ENCODE results near the gene FCER2. TPM values are rescaled to one million over a fixed set of nuclear protein-coding genes. Genes with fewer than 3 reads are reported as not detected.

FCER2 gene
- total RNA-seq, 1 experiment from 2014 or later: 0.48 TPM

DNA sequence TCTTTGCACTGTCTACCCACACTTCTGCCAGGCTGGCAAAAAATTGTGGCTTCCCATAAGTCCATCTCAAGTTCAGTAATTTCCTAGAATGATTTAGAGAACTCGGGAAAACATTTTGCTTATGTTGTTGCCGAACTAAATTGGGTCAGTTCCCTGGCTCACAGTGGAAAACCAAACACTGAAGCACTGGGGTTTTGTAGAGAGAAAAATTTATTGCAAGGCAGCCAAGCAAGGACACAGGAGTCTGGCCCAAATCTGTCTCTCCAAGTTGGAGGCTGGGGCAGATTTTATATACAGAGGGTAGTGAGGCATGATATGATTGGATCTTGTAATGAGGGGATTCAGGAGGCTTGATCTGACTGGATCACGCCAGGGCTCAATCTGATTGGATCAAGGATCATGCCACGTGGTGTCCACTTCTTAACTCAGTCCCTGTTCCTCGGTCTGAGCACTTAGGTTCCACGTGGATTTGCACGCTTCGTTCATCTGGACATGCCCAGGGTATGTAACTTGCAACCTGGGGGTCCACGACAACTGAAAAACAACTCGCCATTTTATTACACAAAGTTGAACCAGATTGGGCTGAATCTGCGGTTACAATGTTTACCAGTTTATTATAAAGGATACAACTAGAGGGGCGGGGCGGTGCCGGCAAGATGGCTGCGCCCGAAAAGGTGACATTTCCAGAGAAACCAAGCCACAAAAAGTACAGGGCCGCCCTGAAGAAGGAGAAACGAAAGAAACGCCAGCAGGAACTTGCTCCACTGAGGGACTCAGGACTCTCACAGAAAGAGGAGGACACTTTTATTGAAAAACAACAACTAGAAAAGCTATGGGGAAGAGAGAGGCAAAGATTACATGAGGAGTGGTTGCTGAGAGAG is 38.1 kb upstream of the FCER2 start (continued):
- TF ChIP-seq SOX15 (CRISPR knock-in tag; IDR thresholded peaks at IDR 0.05): no peak

DNA sequence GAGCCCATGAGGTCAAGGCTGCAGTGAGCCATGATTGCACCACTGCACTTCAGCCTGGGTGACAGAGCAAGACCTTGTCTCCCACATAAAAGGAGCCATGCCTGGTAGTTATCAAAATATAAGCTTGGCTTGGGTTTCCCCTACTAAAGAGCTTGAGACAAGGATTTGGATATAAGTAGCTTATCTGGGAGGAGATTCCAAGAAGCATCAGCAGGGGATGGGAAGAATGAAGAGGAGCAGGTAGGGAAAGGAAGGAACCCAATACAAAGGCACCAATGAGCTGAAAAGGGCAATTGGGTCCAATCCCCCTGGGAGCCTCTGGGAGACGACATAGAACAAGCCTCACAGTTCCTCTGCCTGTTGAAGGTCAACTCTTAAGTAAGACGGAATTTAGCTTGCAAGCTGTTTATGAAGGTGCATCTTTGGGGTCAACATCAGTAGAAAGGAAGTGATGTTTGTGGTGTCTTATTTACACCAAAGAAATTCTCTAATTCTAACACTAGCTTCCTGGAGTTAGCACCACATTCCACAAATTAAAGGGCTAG is 37.4 kb upstream of the FCER2 start:
- Mint-ChIP-seq H3K27ac (no peak overlapping the region), H3K27me3 (ENCODE audit: low read depth) (peaks cover 44% of the 10 kb centered on the region)

DNA sequence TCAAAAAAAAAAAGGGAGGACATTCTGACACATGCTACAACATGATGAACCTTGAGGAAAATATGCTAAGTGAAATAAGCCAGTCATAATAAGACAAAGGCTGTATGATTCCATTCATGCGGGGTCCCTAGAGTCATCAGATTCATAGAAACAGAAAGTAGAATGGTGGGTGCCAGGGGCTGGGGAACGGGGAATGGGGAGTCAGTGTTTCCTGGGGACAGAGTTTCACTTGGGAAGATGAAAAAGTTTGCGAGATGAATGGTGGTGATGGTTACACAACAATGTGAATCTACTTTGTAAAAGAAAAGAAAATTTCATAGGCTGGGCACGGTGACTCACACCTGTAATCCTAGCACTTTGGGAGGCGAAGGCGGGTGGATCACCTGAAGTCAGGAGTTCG is 36.1 kb upstream of the FCER2 start:
- peaks cover 52% of the 10 kb centered on the region for H3K27me3 Mint-ChIP-seq (ENCODE audit: low read depth)
- CTCF ChIA-PET: interaction anchor here (1.6 kb wide), 1 partner anchor 170 kb away, joined by 9 read pairs; no protein-coding TSS in a partner anchor

More for the DNA sequence above, 37.4 kb upstream of the FCER2 start:
- Mint-ChIP-seq H3K4me3 (no peak overlapping the region), H3K9me3 (no peaks in the 10 kb centered on the region), H3K36me3 (no peaks in the 10 kb centered on the region), H3K4me1 (no peaks in the 10 kb centered on the region)
- ChIA-PET CTCF (interaction anchor here (0.7 to 1.6 kb wide), 4 partner anchors 10 to 171 kb away, joined by 3 to 9 read pairs (median 4); partner anchors contain the start of gene TRAPPC5), POLR2A (no interaction called here)
- ATAC-seq (no peak), DNase-seq (ENCODE audit: low spot score) (no peak)
- TF ChIP-seq, protein P1, sequence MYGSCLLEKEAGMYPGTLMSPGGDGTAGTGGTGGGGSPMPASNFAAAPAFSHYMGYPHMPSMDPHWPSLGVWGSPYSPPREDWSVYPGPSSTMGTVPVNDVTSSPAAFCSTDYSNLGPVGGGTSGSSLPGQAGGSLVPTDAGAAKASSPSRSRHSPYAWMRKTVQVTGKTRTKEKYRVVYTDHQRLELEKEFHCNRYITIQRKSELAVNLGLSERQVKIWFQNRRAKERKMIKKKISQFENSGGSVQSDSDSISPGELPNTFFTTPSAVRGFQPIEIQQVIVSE (CRISPR knock-in tag; IDR thresholded peaks at IDR 0.05; ENCODE audit: borderline replicate concordance): no peak
- no peak for TF ChIP-seq ZNF317 (CRISPR knock-in tag; IDR thresholded peaks at IDR 0.05; ENCODE audit: borderline replicate concordance, low read depth)
- no peak for TF ChIP-seq FOXJ3 (CRISPR knock-in tag; IDR thresholded peaks at IDR 0.05; ENCODE audit: borderline replicate concordance)
- no peak for TF ChIP-seq CBFB (CRISPR knock-in tag; IDR thresholded peaks at IDR 0.05; ENCODE audit: low read depth)

DNA sequence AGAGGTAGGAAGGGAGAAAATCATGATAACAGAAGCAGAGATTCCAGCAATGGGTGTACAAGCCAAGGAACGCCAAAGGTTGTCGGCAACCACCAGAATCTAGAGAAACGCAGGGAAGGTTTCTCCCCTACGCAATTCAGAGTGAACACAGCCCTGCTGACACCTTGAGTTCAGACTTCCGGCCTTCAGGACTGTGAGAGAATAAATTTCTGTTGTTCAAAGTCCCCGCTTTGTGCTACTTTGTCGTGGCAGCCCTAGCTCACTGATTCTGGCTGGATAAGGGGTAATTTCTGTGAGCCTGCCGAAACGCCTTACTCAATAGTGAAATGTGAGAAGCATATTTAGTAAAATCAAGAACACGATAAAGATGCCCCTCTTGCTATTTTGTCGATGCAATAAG is 35.3 kb upstream of the FCER2 start:
- Mint-ChIP-seq H3K4me1 (no peaks in the 10 kb centered on the region), H3K9me3 (no peaks in the 10 kb centered on the region), H3K27me3 (ENCODE audit: low read depth) (peaks cover 58% of the 10 kb centered on the region), H3K36me3 (no peaks in the 10 kb centered on the region), H3K27ac (no peak overlapping the region), H3K4me3 (no peak overlapping the region)
- CTCF ChIA-PET: interaction anchor here (1.0 kb wide), 1 partner anchor 169 kb away, joined by 5 read pairs; no protein-coding TSS in a partner anchor
- DNase-seq (ENCODE audit: low spot score) (no peak), ATAC-seq (no peak)
- no peak for TF ChIP-seq IRF2 (CRISPR knock-in tag; IDR thresholded peaks at IDR 0.05; ENCODE audit: borderline replicate concordance, low read depth)
- TF ChIP-seq, protein P2, sequence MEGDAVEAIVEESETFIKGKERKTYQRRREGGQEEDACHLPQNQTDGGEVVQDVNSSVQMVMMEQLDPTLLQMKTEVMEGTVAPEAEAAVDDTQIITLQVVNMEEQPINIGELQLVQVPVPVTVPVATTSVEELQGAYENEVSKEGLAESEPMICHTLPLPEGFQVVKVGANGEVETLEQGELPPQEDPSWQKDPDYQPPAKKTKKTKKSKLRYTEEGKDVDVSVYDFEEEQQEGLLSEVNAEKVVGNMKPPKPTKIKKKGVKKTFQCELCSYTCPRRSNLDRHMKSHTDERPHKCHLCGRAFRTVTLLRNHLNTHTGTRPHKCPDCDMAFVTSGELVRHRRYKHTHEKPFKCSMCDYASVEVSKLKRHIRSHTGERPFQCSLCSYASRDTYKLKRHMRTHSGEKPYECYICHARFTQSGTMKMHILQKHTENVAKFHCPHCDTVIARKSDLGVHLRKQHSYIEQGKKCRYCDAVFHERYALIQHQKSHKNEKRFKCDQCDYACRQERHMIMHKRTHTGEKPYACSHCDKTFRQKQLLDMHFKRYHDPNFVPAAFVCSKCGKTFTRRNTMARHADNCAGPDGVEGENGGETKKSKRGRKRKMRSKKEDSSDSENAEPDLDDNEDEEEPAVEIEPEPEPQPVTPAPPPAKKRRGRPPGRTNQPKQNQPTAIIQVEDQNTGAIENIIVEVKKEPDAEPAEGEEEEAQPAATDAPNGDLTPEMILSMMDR (IDR thresholded peaks at IDR 0.05): no peak
- POLR2A ChIA-PET: interaction anchor here (0.6 kb wide), 1 partner anchor 30 kb away, joined by 4 read pairs; no protein-coding TSS in a partner anchor

More for the DNA sequence above, 36.1 kb upstream of the FCER2 start:
- DNase-seq (ENCODE audit: low spot score) (no peak), ATAC-seq (no peak)
- Mint-ChIP-seq H3K4me1 (no peaks in the 10 kb centered on the region), H3K4me3 (no peak overlapping the region), H3K36me3 (no peaks in the 10 kb centered on the region), H3K9me3 (no peaks in the 10 kb centered on the region), H3K27ac (no peak overlapping the region)
- no peak for TF ChIP-seq ETV6 (CRISPR knock-in tag; IDR thresholded peaks at IDR 0.05)
- TF ChIP-seq, protein P3, sequence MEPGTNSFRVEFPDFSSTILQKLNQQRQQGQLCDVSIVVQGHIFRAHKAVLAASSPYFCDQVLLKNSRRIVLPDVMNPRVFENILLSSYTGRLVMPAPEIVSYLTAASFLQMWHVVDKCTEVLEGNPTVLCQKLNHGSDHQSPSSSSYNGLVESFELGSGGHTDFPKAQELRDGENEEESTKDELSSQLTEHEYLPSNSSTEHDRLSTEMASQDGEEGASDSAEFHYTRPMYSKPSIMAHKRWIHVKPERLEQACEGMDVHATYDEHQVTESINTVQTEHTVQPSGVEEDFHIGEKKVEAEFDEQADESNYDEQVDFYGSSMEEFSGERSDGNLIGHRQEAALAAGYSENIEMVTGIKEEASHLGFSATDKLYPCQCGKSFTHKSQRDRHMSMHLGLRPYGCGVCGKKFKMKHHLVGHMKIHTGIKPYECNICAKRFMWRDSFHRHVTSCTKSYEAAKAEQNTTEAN (CRISPR knock-in tag; IDR thresholded peaks at IDR 0.05): no peak
- TF ChIP-seq FOXK1 (CRISPR knock-in tag; IDR thresholded peaks at IDR 0.05): no peak
- TF ChIP-seq, protein P4, sequence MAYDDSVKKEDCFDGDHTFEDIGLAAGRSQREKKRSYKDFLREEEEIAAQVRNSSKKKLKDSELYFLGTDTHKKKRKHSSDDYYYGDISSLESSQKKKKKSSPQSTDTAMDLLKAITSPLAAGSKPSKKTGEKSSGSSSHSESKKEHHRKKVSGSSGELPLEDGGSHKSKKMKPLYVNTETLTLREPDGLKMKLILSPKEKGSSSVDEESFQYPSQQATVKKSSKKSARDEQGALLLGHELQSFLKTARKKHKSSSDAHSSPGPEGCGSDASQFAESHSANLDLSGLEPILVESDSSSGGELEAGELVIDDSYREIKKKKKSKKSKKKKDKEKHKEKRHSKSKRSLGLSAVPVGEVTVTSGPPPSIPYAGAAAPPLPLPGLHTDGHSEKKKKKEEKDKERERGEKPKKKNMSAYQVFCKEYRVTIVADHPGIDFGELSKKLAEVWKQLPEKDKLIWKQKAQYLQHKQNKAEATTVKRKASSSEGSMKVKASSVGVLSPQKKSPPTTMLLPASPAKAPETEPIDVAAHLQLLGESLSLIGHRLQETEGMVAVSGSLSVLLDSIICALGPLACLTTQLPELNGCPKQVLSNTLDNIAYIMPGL (CRISPR knock-in tag; IDR thresholded peaks at IDR 0.05): no peak
- TF ChIP-seq FOXJ3 (CRISPR knock-in tag; IDR thresholded peaks at IDR 0.05; ENCODE audit: borderline replicate concordance): no peak
- POLR2A ChIA-PET: no interaction called here

All from WTC11 (cell line).